Measurements from ENCODE around the gene GPR137B.

Gene GPR137B

DNA sequence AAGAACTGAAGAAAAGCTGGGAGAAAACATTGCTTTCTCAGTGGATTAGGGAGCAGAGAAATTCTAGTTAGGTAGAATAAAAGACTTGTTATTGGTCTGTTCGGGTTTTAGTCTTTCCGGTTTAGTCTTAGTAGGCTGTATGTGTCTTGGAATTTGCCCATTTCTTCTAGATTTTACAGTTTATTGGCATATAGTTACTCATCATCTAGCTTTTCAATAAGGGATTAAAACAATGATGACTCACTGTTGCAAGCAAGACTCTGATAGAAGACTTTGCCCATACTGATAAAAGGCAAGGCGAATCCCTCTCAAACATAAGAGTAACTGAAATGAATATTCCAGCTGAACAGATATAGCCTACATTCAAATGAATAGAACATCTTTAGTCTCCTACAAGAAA lies 62.3 kb downstream of the GPR137B start:
- no peak for DNase-seq

DNA sequence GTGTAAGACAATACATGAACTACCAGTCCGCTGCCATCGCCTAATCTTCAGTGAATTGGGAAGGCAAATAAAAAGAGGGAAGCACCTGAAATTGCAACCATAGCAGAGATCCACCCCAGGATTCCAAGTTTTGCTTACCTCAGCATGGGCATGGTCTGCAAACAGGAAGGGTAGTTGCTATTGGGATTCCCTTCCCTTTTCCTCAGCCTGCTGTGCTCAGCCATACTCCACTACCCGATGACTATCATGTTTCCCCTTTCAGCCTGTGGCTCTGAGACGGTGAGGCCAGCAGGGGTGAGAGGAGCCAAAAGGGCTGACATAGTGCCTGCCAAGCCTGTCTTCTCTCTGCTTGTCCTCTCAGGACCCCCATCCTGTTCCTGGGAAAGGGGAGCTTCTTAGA lies 64.2 kb downstream of the GPR137B start:
- no peak for DNase-seq

- DNase-seq = no peak
Observed at GRCh38 chr1:236207121-236207520, 64.8 kb downstream of the GPR137B start.

GRCh38 chr1:236207569-236207968 lies 65.2 kb downstream of the GPR137B start:
- no peak for DNase-seq

- DNase-seq = no peak
Observed at GRCh38 chr1:236209185-236209584, 66.8 kb downstream of the GPR137B start.

DNA sequence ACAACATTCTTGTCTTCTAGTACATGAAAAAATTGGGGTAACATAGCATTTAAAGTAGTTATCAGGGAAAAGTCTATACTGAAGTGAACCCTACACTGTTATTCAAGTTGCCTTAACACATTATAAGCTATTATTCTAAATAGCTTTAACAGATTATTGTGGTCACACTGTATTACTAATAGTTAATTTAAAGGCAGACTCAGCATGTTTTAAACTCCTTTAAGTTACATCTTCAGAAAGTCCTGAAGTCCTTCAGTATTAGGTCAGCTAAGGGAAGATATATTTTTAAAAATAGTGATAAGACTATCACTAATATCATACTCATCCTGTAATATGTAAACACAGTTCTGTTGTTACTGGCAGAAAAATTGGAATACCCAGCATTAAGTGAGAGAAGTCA lies 67.4 kb downstream of the GPR137B start:
- no peak for DNase-seq

- no peak for DNase-seq
Observed at GRCh38 chr1:236211815-236212214, 69.5 kb downstream of the GPR137B start.

GRCh38 chr1:236213534-236213933 lies 71.2 kb downstream of the GPR137B start:
- DNase-seq = no peak

DNA sequence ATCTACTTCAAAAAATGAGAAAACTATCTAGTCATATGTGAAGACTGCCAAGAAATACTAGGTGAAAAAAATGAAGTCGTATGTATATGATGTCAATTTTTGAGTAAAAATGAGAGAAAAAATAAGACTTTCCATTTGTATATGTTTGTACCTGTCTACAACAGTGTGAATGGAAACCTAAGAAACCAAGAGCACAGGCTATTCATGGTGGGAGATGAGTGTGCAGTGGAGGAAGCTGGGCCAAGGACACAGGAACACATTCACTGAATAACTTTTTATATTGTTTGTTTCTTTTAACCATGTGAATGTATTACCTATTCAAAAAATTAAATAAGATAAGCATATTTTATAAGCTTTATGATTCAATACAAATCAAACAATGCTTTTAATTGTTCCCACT lies 72.4 kb downstream of the GPR137B start:
- no peak for DNase-seq

- no peak for DNase-seq
Observed at GRCh38 chr1:236220473-236220872, 78.1 kb downstream of the GPR137B start.

GRCh38 chr1:236222632-236223031 lies 80.3 kb downstream of the GPR137B start:
- DNase-seq = no peak

- no peak for DNase-seq
Observed at GRCh38 chr1:236228411-236228810, 86.1 kb downstream of the GPR137B start.

DNA sequence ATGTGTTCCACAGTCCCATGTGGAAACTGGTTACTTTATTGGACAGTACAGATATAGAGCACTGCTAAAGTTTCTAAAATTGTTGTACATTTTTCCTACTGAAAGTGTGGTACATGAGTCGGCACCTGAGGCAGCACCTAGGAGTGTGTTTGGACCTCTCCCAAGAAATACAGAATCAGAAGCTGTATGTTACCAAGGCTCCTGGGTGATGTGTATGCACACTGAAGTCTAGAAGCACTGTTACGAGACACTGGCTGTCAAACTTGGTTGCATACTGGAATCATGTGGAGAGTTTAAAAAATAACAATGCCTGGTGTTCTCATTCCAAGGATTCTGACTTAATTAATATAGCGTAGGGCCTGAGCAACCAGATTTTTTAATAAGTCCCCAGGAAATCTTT lies 92.8 kb downstream of the GPR137B start:
- DNase-seq = no peak

GRCh38 chr1:236239092-236239585 lies 96.8 kb downstream of the GPR137B start:
- no peak for DNase-seq

DNA sequence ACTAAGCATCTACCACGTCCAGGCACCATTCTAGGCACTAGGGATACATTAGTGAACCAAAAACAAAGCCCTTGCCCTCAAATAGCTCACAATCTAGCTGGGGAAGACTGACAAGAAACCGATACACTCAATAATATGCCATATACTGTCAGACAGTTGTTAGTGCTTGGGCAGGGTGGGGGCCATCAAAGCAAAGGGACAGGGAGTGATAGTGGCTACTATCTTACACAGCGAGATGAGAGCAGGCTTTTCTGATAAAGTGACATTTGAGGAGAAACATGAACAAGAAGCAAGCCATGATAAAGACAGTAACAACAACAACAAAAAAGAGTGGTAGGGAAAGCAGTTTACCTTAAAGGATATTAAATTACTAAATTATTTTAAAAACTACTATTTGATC lies 98.3 kb downstream of the GPR137B start:
- no peak for DNase-seq

- DNase-seq = no peak
Observed at GRCh38 chr1:236242568-236242967, 100.2 kb downstream of the GPR137B start.

DNA sequence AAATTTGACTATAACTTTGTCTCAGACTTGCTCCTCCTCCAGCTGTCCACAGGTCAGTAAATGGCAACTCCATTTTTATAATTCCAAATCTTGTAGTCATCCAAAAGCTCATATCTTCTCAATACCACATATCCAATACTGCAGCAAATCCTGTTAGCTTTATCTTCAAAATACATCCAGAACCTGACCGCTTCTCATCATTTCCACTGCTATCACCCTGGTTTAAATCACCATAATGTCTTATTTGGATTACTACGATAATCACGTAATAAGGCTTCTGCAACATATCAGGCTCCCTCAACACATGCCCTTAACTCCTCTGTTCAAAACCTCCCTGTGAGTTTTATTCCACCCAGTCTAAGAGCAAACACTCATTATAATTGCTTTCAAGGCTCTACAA lies 104.9 kb downstream of the GPR137B start:
- DNase-seq = no peak

DNA sequence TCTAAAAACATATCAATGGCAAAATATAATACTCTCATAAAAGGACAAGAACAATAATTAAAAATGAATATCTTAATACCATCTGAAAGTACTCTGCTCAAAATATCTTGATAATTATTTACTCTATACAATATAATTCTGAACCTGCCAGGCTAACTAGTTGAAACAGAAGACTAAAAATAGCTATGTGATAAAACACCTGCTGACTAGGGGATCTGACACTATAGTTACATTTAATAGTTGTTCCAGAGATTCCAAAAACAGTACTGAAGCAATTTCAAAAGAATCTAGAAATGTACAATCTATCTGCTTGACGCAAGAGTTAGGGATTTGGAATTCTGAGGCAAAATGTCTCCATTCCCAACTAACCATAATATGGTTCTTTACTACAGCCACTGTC lies 109.2 kb downstream of the GPR137B start:
- no peak for DNase-seq

- no peak for DNase-seq
Observed at GRCh38 chr1:236253119-236253518, 110.8 kb downstream of the GPR137B start.

GRCh38 chr1:236253918-236254637 lies 111.7 kb downstream of the GPR137B start:
- DNase-seq = no peak

GRCh38 chr1:236257216-236257615 lies 114.9 kb downstream of the GPR137B start:
- no peak for DNase-seq

DNA sequence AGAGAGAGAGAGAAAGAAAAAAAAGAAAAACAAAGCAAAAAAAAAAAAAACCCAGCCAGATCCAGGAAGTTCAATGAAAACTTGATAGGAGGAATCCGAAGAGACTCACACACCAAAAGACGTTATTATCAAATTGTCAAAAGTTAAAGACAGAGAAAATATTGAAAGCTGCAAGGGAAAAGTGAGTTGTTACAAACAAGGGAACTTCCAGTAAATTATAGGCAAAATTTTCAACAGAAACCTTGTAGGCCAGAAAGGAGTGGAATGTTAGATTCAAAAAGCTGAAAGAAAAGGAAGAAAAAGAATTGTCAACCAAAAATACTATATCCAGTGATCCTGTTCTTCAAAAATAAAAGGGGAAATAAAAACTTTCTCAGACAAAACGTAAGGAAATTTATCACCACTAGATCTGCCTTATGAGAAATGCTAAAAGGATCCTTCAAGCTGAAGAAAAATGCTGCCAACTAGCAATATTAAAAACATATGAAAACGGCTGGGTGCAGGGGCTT lies 115.8 kb downstream of the GPR137B start:
- no peak for DNase-seq

All from activated gamma-delta T cell treated with Interleukin-2 at 50 U/mL for 16 hours (primary cell).